ENCODE data around the gene ILF3. TPM values are rescaled to one million over a fixed set of nuclear protein-coding genes. Genes with fewer than 3 reads are reported as not detected.

ILF3 gene
- total and polyA plus RNA-seq, 2 of the 13 experiments (the other 11 are each of a cell fraction or from before 2014, with no cell fraction given), result 120 to 173 TPM

GRCh38 chr19:10653732-10654609, at the start of gene ILF3 (continued):
- TF ChIP-seq ZNF160 (CRISPR knock-in tag; IDR thresholded peaks at IDR 0.05), result 0 out of 2 replicates have a peak, but pooled peaks have one; percentile 35
- TF ChIP-seq ZBTB7B (CRISPR knock-in tag; IDR thresholded peaks at IDR 0.05), result peak; percentile 48; the same call in 1 of the 2 replicates
- no peak for TF ChIP-seq ZNF570 (CRISPR knock-in tag; IDR thresholded peaks at IDR 0.05; ENCODE audit: borderline replicate concordance)
- peak; percentile 17 for TF ChIP-seq SRSF1 (optimal IDR thresholded peaks at IDR 0.05; ENCODE audit: low read depth, low read length)
- peak; percentile 49; the same call in 1 of the 2 replicates for TF ChIP-seq JUND (CRISPR knock-in tag; IDR thresholded peaks at IDR 0.05)
- no peak for TF ChIP-seq CBX2 (IDR thresholded peaks at IDR 0.05; ENCODE audit: low read depth, low read length)
- TF ChIP-seq CBX2 (CRISPR knock-in tag; IDR thresholded peaks at IDR 0.05; ENCODE audit: low read depth), result no peak
- no peak for TF ChIP-seq SCMH1 (CRISPR knock-in tag; IDR thresholded peaks at IDR 0.05; ENCODE audit: borderline replicate concordance)
- TF ChIP-seq, protein P1, sequence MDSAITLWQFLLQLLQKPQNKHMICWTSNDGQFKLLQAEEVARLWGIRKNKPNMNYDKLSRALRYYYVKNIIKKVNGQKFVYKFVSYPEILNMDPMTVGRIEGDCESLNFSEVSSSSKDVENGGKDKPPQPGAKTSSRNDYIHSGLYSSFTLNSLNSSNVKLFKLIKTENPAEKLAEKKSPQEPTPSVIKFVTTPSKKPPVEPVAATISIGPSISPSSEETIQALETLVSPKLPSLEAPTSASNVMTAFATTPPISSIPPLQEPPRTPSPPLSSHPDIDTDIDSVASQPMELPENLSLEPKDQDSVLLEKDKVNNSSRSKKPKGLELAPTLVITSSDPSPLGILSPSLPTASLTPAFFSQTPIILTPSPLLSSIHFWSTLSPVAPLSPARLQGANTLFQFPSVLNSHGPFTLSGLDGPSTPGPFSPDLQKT (CRISPR knock-in tag; IDR thresholded peaks at IDR 0.05; ENCODE audit: borderline replicate concordance), result no peak
- no peak for TF ChIP-seq ZEB1 (IDR thresholded peaks at IDR 0.05; ENCODE audit: insufficient replicate concordance, low read depth)
- TF ChIP-seq NR2F1 (CRISPR knock-in tag; IDR thresholded peaks at IDR 0.05), result peak in 1 of 2 experiments; percentile 11; a peak in 1 of 4 replicates
- TF ChIP-seq, protein P2, sequence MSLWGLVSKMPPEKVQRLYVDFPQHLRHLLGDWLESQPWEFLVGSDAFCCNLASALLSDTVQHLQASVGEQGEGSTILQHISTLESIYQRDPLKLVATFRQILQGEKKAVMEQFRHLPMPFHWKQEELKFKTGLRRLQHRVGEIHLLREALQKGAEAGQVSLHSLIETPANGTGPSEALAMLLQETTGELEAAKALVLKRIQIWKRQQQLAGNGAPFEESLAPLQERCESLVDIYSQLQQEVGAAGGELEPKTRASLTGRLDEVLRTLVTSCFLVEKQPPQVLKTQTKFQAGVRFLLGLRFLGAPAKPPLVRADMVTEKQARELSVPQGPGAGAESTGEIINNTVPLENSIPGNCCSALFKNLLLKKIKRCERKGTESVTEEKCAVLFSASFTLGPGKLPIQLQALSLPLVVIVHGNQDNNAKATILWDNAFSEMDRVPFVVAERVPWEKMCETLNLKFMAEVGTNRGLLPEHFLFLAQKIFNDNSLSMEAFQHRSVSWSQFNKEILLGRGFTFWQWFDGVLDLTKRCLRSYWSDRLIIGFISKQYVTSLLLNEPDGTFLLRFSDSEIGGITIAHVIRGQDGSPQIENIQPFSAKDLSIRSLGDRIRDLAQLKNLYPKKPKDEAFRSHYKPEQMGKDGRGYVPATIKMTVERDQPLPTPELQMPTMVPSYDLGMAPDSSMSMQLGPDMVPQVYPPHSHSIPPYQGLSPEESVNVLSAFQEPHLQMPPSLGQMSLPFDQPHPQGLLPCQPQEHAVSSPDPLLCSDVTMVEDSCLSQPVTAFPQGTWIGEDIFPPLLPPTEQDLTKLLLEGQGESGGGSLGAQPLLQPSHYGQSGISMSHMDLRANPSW (CRISPR knock-in tag; IDR thresholded peaks at IDR 0.05; ENCODE audit: borderline replicate concordance), result no peak
- peak; percentile 64 for TF ChIP-seq ZNF274 (CRISPR knock-in tag; IDR thresholded peaks at IDR 0.05)
- TF ChIP-seq ETV6 (CRISPR knock-in tag; conservative IDR thresholded peaks at IDR 0.05), result peak; percentile 59; the same call in 1 of the 2 replicates
- no peak for TF ChIP-seq IRX3 (CRISPR knock-in tag; IDR thresholded peaks at IDR 0.05; ENCODE audit: borderline replicate concordance, low read depth)
- no peak for TF ChIP-seq KAT2B (IDR thresholded peaks at IDR 0.05; ENCODE audit: borderline replicate concordance, low read depth, low read length)
- TF ChIP-seq EED (CRISPR knock-in tag; IDR thresholded peaks at IDR 0.05), result peak; percentile 29; the same call in 1 of the 2 replicates
- no peak for TF ChIP-seq TCF7 (IDR thresholded peaks at IDR 0.05; ENCODE audit: low read depth)
- TF ChIP-seq STAG1 (CRISPR knock-in tag; IDR thresholded peaks at IDR 0.05), result no peak
- no peak for TF ChIP-seq E2F2 (CRISPR knock-in tag; IDR thresholded peaks at IDR 0.05; ENCODE audit: borderline replicate concordance)
- no peak for TF ChIP-seq ZSCAN31 (CRISPR knock-in tag; IDR thresholded peaks at IDR 0.05; ENCODE audit: low read depth)
- TF ChIP-seq ZNF614 (CRISPR knock-in tag; IDR thresholded peaks at IDR 0.05; ENCODE audit: borderline replicate concordance), result peak; percentile 94
- peak; percentile 94 for TF ChIP-seq E2F1 (CRISPR knock-in tag; IDR thresholded peaks at IDR 0.05)

Data from HepG2 (cell line).